Measurements from ENCODE around the gene B3GAT2. TPM values are rescaled to one million over a fixed set of nuclear protein-coding genes. Genes with fewer than 3 reads are reported as not detected.

Gene B3GAT2
- polyA plus RNA-seq, 1 of the 3 experiments (the other 2 are of a cell fraction) = under 0.01 TPM

GRCh38 chr6:70860920-70861319 lies 95.9 kb downstream of the B3GAT2 start:
- Histone ChIP-seq H3K9ac (no peak overlapping the region), H3K9me2 (no peaks in the 10 kb centered on the region), H3K27ac (ENCODE audit: low read depth in 2 of 2, low read length in 1 of 2) (no peak overlapping the region), H3K79me2 (ENCODE audit: insufficient read depth) (no peaks in the 10 kb centered on the region), H3K36me3 (replicated peaks in 1 of 2; ENCODE audit: control insufficient read depth in 1 of 2, insufficient read depth in 2 of 2, low read length in 1 of 2) (peaks cover 3 to 25% of the 10 kb centered on the region in 2 experiments), H3K27me3 (ENCODE audit: insufficient read depth) (no peaks in the 10 kb centered on the region), H2AFZ (ENCODE audit: low read depth) (no peak overlapping the region), H4K20me1 (ENCODE audit: insufficient read depth) (no peaks in the 10 kb centered on the region), H3K4me2 (no peak overlapping the region), H3F3A (replicated peaks; ENCODE audit: insufficient read depth) (no peaks in the 10 kb centered on the region), H3K4me3 (ENCODE audit: low read depth in 2 of 2, low read length in 1 of 2) (no peak overlapping the region), H3K9me3 (no peaks in the 10 kb centered on the region), H3K4me1 (ENCODE audit: control insufficient read depth in 1 of 2, insufficient read depth in 2 of 2, low read depth in 1 of 2, low read length in 1 of 2) (peaks cover 0 to 4% of the 10 kb centered on the region in 2 experiments; a peak in 1 of 4 replicates)
- no peak for DNase-seq
- ChIA-PET CTCF (interaction anchor here (2.6 kb wide), 1 partner anchor 10 kb away, joined by 7 read pairs; no protein-coding TSS in a partner anchor), POLR2A (no interaction called here)
- WGBS (ENCODE audit: low lambda C conversion rate) = 67% methylated on average over 1 of the region's 1 CpG
- TF ChIP-seq SIN3A (IDR thresholded peaks at IDR 0.05; ENCODE audit: borderline replicate concordance, low read depth, low read length) = no peak

- CTCF ChIA-PET = interaction anchor here (0.9 kb wide), 1 partner anchor 156 kb away, joined by 3 read pairs; no protein-coding TSS in a partner anchor
- no peak overlapping the region for H2AFZ ChIP-seq (ENCODE audit: low read depth)
- H3F3A ChIP-seq (replicated peaks; ENCODE audit: insufficient read depth) = no peaks in the 10 kb centered on the region
- H3K4me3 ChIP-seq (ENCODE audit: low read depth in 2 of 2, low read length in 1 of 2) = no peak overlapping the region
- POLR2A ChIA-PET = no interaction called here
- H3K36me3 ChIP-seq (replicated peaks in 1 of 2; ENCODE audit: control insufficient read depth in 1 of 2, insufficient read depth in 2 of 2, low read length in 1 of 2) = peaks cover 3 to 25% of the 10 kb centered on the region in 2 experiments
- no peak overlapping the region for H3K27ac ChIP-seq (ENCODE audit: low read depth in 2 of 2, low read length in 1 of 2)
- no peaks in the 10 kb centered on the region for H3K27me3 ChIP-seq (ENCODE audit: insufficient read depth)
- no peaks in the 10 kb centered on the region for H3K9me2 ChIP-seq
- no peaks in the 10 kb centered on the region for H3K9me3 ChIP-seq
- WGBS (ENCODE audit: low lambda C conversion rate) = 96% methylated on average over 1 of the region's 1 CpG
- H3K79me2 ChIP-seq (ENCODE audit: insufficient read depth) = no peaks in the 10 kb centered on the region
- TF ChIP-seq FOXJ3 (CRISPR knock-in tag; IDR thresholded peaks at IDR 0.05) (no peak), GABPA (IDR thresholded peaks at IDR 0.05; ENCODE audit: low read depth) (no peak), POLR2AphosphoS5 (IDR thresholded peaks at IDR 0.05; ENCODE audit: low read depth, low read length) (no peak), SIN3A (IDR thresholded peaks at IDR 0.05; ENCODE audit: borderline replicate concordance, low read depth, low read length) (no peak), TAF1 (IDR thresholded peaks at IDR 0.05; ENCODE audit: borderline replicate concordance, low read depth, low read length) (no peak), SMC3 (IDR thresholded peaks at IDR 0.05; ENCODE audit: low read depth, low read length) (no peak), EZH2phosphoT487 (IDR thresholded peaks at IDR 0.05; ENCODE audit: borderline replicate concordance, low read depth) (no peak), NFIC (IDR thresholded peaks at IDR 0.05; ENCODE audit: borderline replicate concordance) (no peak), ZBTB33 (IDR thresholded peaks at IDR 0.05; ENCODE audit: borderline replicate concordance, low read depth) (no peak), RAD21 (IDR thresholded peaks at IDR 0.05; ENCODE audit: low read length) (no peak), NRF1 (IDR thresholded peaks at IDR 0.05; ENCODE audit: low read depth, low read length) (no peak), IRF3 (IDR thresholded peaks at IDR 0.05; ENCODE audit: low read depth, low read length) (no peak), CHD2 (IDR thresholded peaks at IDR 0.05; ENCODE audit: low read length, partially characterized antibody) (no peak), MXI1 (IDR thresholded peaks at IDR 0.05; ENCODE audit: low read depth, low read length) (no peak), RXRA (IDR thresholded peaks at IDR 0.05; ENCODE audit: borderline replicate concordance, low read depth) (no peak), CTCF (IDR thresholded peaks at IDR 0.05) (no peak), REST (IDR thresholded peaks at IDR 0.05; ENCODE audit: low read depth, low read length) (no peak), YY1 (IDR thresholded peaks at IDR 0.05; ENCODE audit: low read depth) (no peak), FOXM1 (IDR thresholded peaks at IDR 0.05; ENCODE audit: low read depth) (no peak)
- no peak overlapping the region for H3K9ac ChIP-seq
- no peak overlapping the region for H3K4me2 ChIP-seq
- H4K20me1 ChIP-seq (ENCODE audit: insufficient read depth) = no peaks in the 10 kb centered on the region
- H3K4me1 ChIP-seq (ENCODE audit: control insufficient read depth in 1 of 2, insufficient read depth in 2 of 2, low read depth in 1 of 2, low read length in 1 of 2) = peaks cover 0 to 4% of the 10 kb centered on the region in 2 experiments; a peak in 1 of 4 replicates
- no peak for DNase-seq
Measured at GRCh38 chr6:70860045-70860444, 96.8 kb downstream of the B3GAT2 start.

All from SK-N-SH (cell line).